ENCODE measurements around the gene MEGF6.

Gene MEGF6

DNA sequence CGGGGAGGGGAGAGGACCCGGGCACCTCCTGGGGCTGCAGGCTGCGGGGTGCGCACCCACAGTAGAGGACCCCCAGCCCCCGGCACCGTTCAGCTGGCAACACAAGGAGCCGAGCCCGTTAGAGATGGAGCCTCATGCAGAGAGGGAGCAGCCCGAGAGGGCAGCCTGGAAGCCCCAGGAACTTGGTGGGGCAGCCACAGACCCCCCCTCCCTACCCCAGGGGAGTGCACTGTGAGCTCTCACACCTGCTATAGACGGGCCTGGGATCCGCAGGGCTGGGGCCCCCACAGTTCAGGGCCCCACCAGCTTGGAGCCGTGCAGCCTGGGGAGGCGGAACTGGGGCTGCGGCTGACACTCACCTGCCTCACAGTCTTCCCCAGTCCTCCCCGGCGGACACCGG is 109.9 kb downstream of the MEGF6 start:
- Mint-ChIP-seq H3K27ac (no peak overlapping the region), H3K27me3 (ENCODE audit: low read depth, poor library complexity) (no peaks in the 10 kb centered on the region)
- TF ChIP-seq, protein P1, sequence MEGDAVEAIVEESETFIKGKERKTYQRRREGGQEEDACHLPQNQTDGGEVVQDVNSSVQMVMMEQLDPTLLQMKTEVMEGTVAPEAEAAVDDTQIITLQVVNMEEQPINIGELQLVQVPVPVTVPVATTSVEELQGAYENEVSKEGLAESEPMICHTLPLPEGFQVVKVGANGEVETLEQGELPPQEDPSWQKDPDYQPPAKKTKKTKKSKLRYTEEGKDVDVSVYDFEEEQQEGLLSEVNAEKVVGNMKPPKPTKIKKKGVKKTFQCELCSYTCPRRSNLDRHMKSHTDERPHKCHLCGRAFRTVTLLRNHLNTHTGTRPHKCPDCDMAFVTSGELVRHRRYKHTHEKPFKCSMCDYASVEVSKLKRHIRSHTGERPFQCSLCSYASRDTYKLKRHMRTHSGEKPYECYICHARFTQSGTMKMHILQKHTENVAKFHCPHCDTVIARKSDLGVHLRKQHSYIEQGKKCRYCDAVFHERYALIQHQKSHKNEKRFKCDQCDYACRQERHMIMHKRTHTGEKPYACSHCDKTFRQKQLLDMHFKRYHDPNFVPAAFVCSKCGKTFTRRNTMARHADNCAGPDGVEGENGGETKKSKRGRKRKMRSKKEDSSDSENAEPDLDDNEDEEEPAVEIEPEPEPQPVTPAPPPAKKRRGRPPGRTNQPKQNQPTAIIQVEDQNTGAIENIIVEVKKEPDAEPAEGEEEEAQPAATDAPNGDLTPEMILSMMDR (IDR thresholded peaks at IDR 0.05): no peak

DNA sequence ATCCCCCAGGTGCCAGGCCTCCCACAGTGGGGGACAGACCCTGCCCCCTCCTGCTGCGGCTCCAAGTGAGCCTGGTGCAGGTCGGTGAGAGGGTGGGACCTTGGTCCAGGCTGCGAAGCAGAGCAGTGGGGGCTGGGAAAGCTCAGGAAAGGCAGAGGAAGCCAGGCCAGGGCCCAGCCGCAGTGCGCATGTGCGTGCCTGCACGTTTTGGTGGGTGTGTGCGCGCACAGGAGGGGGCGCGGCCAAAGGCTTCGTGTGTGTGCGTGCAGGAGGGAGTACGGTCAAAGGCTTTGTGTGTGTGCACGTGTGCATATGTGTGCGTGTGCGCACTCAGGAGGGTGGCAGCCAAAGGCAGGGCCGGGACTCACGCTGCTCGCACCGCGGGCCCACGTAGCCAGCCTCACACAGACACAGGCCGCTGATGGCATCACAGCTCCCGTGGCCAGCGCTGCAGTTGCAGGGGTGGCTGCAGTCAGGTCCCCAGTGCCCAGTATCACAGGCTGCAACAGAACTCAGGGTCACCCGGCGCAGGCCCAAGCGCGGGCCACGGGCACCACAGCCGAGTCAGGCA is 111.0 kb downstream of the MEGF6 start:
- no peak for DNase-seq
- TF ChIP-seq, protein P1 (IDR thresholded peaks at IDR 0.05): no peak
- no peaks in the 10 kb centered on the region for H3K27me3 Mint-ChIP-seq (ENCODE audit: low read depth, poor library complexity)
- no peaks in the 10 kb centered on the region for H3K9me3 Mint-ChIP-seq
- no peaks in the 10 kb centered on the region for H3K4me1 Mint-ChIP-seq
- no peak overlapping the region for H3K27ac Mint-ChIP-seq
- H3K36me3 Mint-ChIP-seq (ENCODE audit: low read depth): no peaks in the 10 kb centered on the region
- H3K4me3 Mint-ChIP-seq: no peak overlapping the region

More for the DNA sequence above, 109.9 kb downstream of the MEGF6 start:
- no peak for DNase-seq
- Mint-ChIP-seq H3K9me3 (no peaks in the 10 kb centered on the region), H3K36me3 (ENCODE audit: low read depth) (no peaks in the 10 kb centered on the region), H3K4me1 (no peaks in the 10 kb centered on the region), H3K4me3 (no peak overlapping the region)

- no peak overlapping the region for H3K27ac Mint-ChIP-seq
- H3K9me3 Mint-ChIP-seq: no peaks in the 10 kb centered on the region
- H3K27me3 Mint-ChIP-seq (ENCODE audit: low read depth, poor library complexity): no peaks in the 10 kb centered on the region
- TF ChIP-seq, protein P1 (IDR thresholded peaks at IDR 0.05): no peak
- H3K4me1 Mint-ChIP-seq: no peaks in the 10 kb centered on the region
- H3K36me3 Mint-ChIP-seq (ENCODE audit: low read depth): no peaks in the 10 kb centered on the region
- no peak for DNase-seq
- no peak overlapping the region for H3K4me3 Mint-ChIP-seq
These were observed 111.7 kb downstream of the MEGF6 start for GRCh38 chr1:3499611-3500010.

GRCh38 chr1:3498986-3499385 is 112.3 kb downstream of the MEGF6 start:
- Mint-ChIP-seq H3K27ac (no peak overlapping the region), H3K4me1 (no peaks in the 10 kb centered on the region), H3K4me3 (no peak overlapping the region), H3K27me3 (ENCODE audit: low read depth, poor library complexity) (no peaks in the 10 kb centered on the region), H3K36me3 (ENCODE audit: low read depth) (no peaks in the 10 kb centered on the region), H3K9me3 (no peaks in the 10 kb centered on the region)
- DNase-seq: no peak
- TF ChIP-seq, protein P1 (IDR thresholded peaks at IDR 0.05): no peak

- TF ChIP-seq, protein P1 (IDR thresholded peaks at IDR 0.05): no peak
- no peaks in the 10 kb centered on the region for H3K4me1 Mint-ChIP-seq
- no peak overlapping the region for H3K4me3 Mint-ChIP-seq
- no peak for DNase-seq
- no peaks in the 10 kb centered on the region for H3K9me3 Mint-ChIP-seq
- no peak overlapping the region for H3K27ac Mint-ChIP-seq
- H3K27me3 Mint-ChIP-seq (ENCODE audit: low read depth, poor library complexity): no peaks in the 10 kb centered on the region
- no peaks in the 10 kb centered on the region for H3K36me3 Mint-ChIP-seq (ENCODE audit: low read depth)
These were observed 112.9 kb downstream of the MEGF6 start for GRCh38 chr1:3498246-3498930.

GRCh38 chr1:3497521-3497920 is 113.8 kb downstream of the MEGF6 start:
- Mint-ChIP-seq H3K4me1 (no peaks in the 10 kb centered on the region), H3K27me3 (ENCODE audit: low read depth, poor library complexity) (no peaks in the 10 kb centered on the region), H3K36me3 (ENCODE audit: low read depth) (no peaks in the 10 kb centered on the region), H3K9me3 (no peaks in the 10 kb centered on the region), H3K27ac (no peak overlapping the region), H3K4me3 (no peak overlapping the region)
- no peak for DNase-seq
- TF ChIP-seq, protein P1 (IDR thresholded peaks at IDR 0.05): no peak

Data from nephron progenitor cell (in vitro differentiated cells).